Stimulated activated naive CD8-positive, alpha-beta T cell treated with anti-CD3 and anti-CD28 coated beads, Interleukin-15, Interleukin-2, amounts not matched to agents 100 ng/mL and 50 ng/mL, for 24 hours (primary cell): ENCODE measurements around the gene KRT8.
"Not testable (repeated sequence)": the region's sequence is repeated elsewhere in the genome, so short reads cannot be mapped to it uniquely, and the experiment has no call there.

Source experiments
- H3K27ac Mint-ChIP-seq: one replicate; pipeline ENCODE4 v1.8.0; 2021; ENCODE audit warnings: mild to moderate bottlenecking, mixed read lengths
- H3K27me3 Mint-ChIP-seq: one replicate; pipeline ENCODE4 v1.8.0; 2021; ENCODE audit warnings: mixed read lengths
- H3K36me3 Mint-ChIP-seq: one replicate; pipeline ENCODE4 v1.8.0; 2021; ENCODE audit warnings: low read depth, mixed read lengths
- H3K4me1 Mint-ChIP-seq: one replicate; pipeline ENCODE4 v1.8.0; 2021; ENCODE audit warnings: low read depth, mixed read lengths
- H3K4me3 Mint-ChIP-seq: one replicate; pipeline ENCODE4 v1.8.0; 2021; ENCODE audit warnings: mild to moderate bottlenecking, mixed read lengths
- H3K9me3 Mint-ChIP-seq: one replicate; pipeline ENCODE4 v1.8.0; 2021; ENCODE audit warnings: mixed read lengths

Gene KRT8

GRCh38 chr12:52899338-52900035 is 5.4 kb downstream of the KRT8 start:
- no peak overlapping the region for H3K27ac Mint-ChIP-seq
- no peaks in the 10 kb centered on the region for H3K9me3 Mint-ChIP-seq
- H3K4me1 Mint-ChIP-seq: peaks cover 11% of the 10 kb centered on the region
- no peak overlapping the region for H3K4me3 Mint-ChIP-seq
- no peaks in the 10 kb centered on the region for H3K27me3 Mint-ChIP-seq
- no peaks in the 10 kb centered on the region for H3K36me3 Mint-ChIP-seq

- Mint-ChIP-seq H3K9me3 (no peaks in the 10 kb centered on the region), H3K4me1 (no peaks in the 10 kb centered on the region), H3K27me3 (no peaks in the 10 kb centered on the region), H3K27ac (no peak overlapping the region), H3K4me3 (no peak overlapping the region), H3K36me3 (no peaks in the 10 kb centered on the region)
Observed at GRCh38 chr12:52896190-52897100, 8.4 kb downstream of the KRT8 start.

GRCh38 chr12:52895726-52896189 is 9.1 kb downstream of the KRT8 start:
- H3K4me1 Mint-ChIP-seq: no peaks in the 10 kb centered on the region
- H3K27ac Mint-ChIP-seq: no peak overlapping the region
- no peaks in the 10 kb centered on the region for H3K27me3 Mint-ChIP-seq
- H3K4me3 Mint-ChIP-seq: no peak overlapping the region
- no peaks in the 10 kb centered on the region for H3K9me3 Mint-ChIP-seq
- no peaks in the 10 kb centered on the region for H3K36me3 Mint-ChIP-seq

- Mint-ChIP-seq H3K27ac (no peak overlapping the region), H3K9me3 (no peaks in the 10 kb centered on the region), H3K27me3 (no peaks in the 10 kb centered on the region), H3K4me1 (no peaks in the 10 kb centered on the region), H3K4me3 (no peak overlapping the region), H3K36me3 (no peaks in the 10 kb centered on the region)
Observed at GRCh38 chr12:52892974-52893373, 11.9 kb downstream of the KRT8 start.

GRCh38 chr12:52892207-52892852 is 12.5 kb downstream of the KRT8 start:
- Mint-ChIP-seq H3K4me1 (no peaks in the 10 kb centered on the region), H3K4me3 (no peak overlapping the region), H3K27me3 (no peaks in the 10 kb centered on the region), H3K27ac (no peak overlapping the region), H3K36me3 (no peaks in the 10 kb centered on the region), H3K9me3 (no peaks in the 10 kb centered on the region)

- H3K9me3 Mint-ChIP-seq: no peaks in the 10 kb centered on the region
- no peaks in the 10 kb centered on the region for H3K36me3 Mint-ChIP-seq
- H3K27ac Mint-ChIP-seq: no peak overlapping the region
- H3K27me3 Mint-ChIP-seq: no peaks in the 10 kb centered on the region
- no peaks in the 10 kb centered on the region for H3K4me1 Mint-ChIP-seq
- H3K4me3 Mint-ChIP-seq: no peak overlapping the region
Observed at GRCh38 chr12:52891044-52891443, 13.8 kb downstream of the KRT8 start.

GRCh38 chr12:52890417-52890816 is 14.5 kb downstream of the KRT8 start:
- Mint-ChIP-seq H3K27ac (no peak overlapping the region), H3K27me3 (no peaks in the 10 kb centered on the region), H3K4me1 (no peaks in the 10 kb centered on the region), H3K4me3 (no peak overlapping the region), H3K36me3 (no peaks in the 10 kb centered on the region), H3K9me3 (no peaks in the 10 kb centered on the region)

GRCh38 chr12:52884526-52885293 is 20.2 kb downstream of the KRT8 start:
- H3K27me3 Mint-ChIP-seq: peaks cover 9% of the 10 kb centered on the region
- H3K27ac Mint-ChIP-seq: no peak overlapping the region
- no peak overlapping the region for H3K4me3 Mint-ChIP-seq
- peaks cover 6% of the 10 kb centered on the region for H3K4me1 Mint-ChIP-seq
- no peaks in the 10 kb centered on the region for H3K36me3 Mint-ChIP-seq
- H3K9me3 Mint-ChIP-seq: no peaks in the 10 kb centered on the region

- H3K27me3 Mint-ChIP-seq, H3K36me3 Mint-ChIP-seq, H3K9me3 Mint-ChIP-seq, H3K27ac Mint-ChIP-seq, H3K4me1 Mint-ChIP-seq, H3K4me3 Mint-ChIP-seq: not testable (repeated sequence)
Observed at GRCh38 chr12:52880499-52880898, 24.4 kb downstream of the KRT8 start.

- H3K4me3 Mint-ChIP-seq: peak overlapping the region; percentile 66
- no peaks in the 10 kb centered on the region for H3K36me3 Mint-ChIP-seq
Observed at GRCh38 chr12:52879394-52880351, 25.2 kb downstream of the KRT8 start.

GRCh38 chr12:52878507-52879393 is 26.1 kb downstream of the KRT8 start:
- no peaks in the 10 kb centered on the region for H3K36me3 Mint-ChIP-seq
- no peaks in the 10 kb centered on the region for H3K9me3 Mint-ChIP-seq
- peaks cover 9% of the 10 kb centered on the region for H3K27me3 Mint-ChIP-seq
- no peak overlapping the region for H3K4me3 Mint-ChIP-seq
- H3K27ac Mint-ChIP-seq: no peak overlapping the region
- peaks cover 13% of the 10 kb centered on the region for H3K4me1 Mint-ChIP-seq

More at GRCh38 chr12:52879394-52880351, 25.2 kb downstream of the KRT8 start:
- Mint-ChIP-seq H3K4me1 (peaks cover 7% of the 10 kb centered on the region), H3K27ac (no peak overlapping the region), H3K9me3 (no peaks in the 10 kb centered on the region), H3K27me3 (peaks cover 9% of the 10 kb centered on the region)

- H3K4me1 Mint-ChIP-seq: peaks cover 21% of the 10 kb centered on the region
- no peaks in the 10 kb centered on the region for H3K36me3 Mint-ChIP-seq
- no peak overlapping the region for H3K4me3 Mint-ChIP-seq
- no peaks in the 10 kb centered on the region for H3K9me3 Mint-ChIP-seq
- H3K27me3 Mint-ChIP-seq: peaks cover 14% of the 10 kb centered on the region
- peak overlapping the region; percentile 21 for H3K27ac Mint-ChIP-seq
Observed at GRCh38 chr12:52877242-52877641, 27.6 kb downstream of the KRT8 start.

GRCh38 chr12:52876372-52876771 is 28.5 kb downstream of the KRT8 start:
- Mint-ChIP-seq H3K27ac (no peak overlapping the region), H3K4me1 (peaks cover 24% of the 10 kb centered on the region), H3K9me3 (no peaks in the 10 kb centered on the region), H3K27me3 (peaks cover 12% of the 10 kb centered on the region), H3K4me3 (no peak overlapping the region), H3K36me3 (no peaks in the 10 kb centered on the region)
